Activated naive CD4-positive, alpha-beta T cell treated with anti-CD3 and anti-CD28 coated beads for 36 hours (primary cell): Measurements from ENCODE around the gene RNF2. TPM values are rescaled to one million over a fixed set of nuclear protein-coding genes. Genes with fewer than 3 reads are reported as not detected.
"Not testable (repeated sequence)": the region's sequence is repeated elsewhere in the genome, so short reads cannot be mapped to it uniquely, and the experiment has no call there.

Source experiments
- CTCF ChIA-PET: fragments of 350-600 bp; sonication (Branson Sonifier 250); formaldehyde crosslinking; loops from one replicate; lab custom pipeline; 2021; ENCODE audit warnings: antibody characterized with exemption; lab: Charles Lee
- DNase-seq: peaks from one replicate; pipeline ENCODE4 v3.0.0-alpha.2; 2020
- H3K27ac Mint-ChIP-seq: one replicate; pipeline ENCODE4 v1.8.0; 2021; ENCODE audit warnings: mild to moderate bottlenecking, mixed read lengths
- H3K27me3 Mint-ChIP-seq: one replicate; pipeline ENCODE4 v1.8.0; 2021; ENCODE audit warnings: low read depth, mixed read lengths
- H3K36me3 Mint-ChIP-seq: one replicate; pipeline ENCODE4 v1.8.0; 2021; ENCODE audit warnings: low read depth, mixed read lengths
- H3K4me1 Mint-ChIP-seq: one replicate; pipeline ENCODE4 v1.8.0; 2021; ENCODE audit warnings: low read depth, mixed read lengths
- H3K4me3 Mint-ChIP-seq: one replicate; pipeline ENCODE4 v1.8.0; 2021; ENCODE audit warnings: mild to moderate bottlenecking, moderate library complexity, mixed read lengths
- H3K9me3 Mint-ChIP-seq: one replicate; pipeline ENCODE4 v1.8.0; 2021; ENCODE audit warnings: mixed read lengths
- intact Hi-C: fragments of 100-400 bp; cut with micrococcal nuclease; formaldehyde crosslinking; loops from one replicate; pipeline ENCODE4 v1.15.1; 2023
- total RNA-seq, 2 experiments: library from RNA; stranded (reverse); gene quantifications; one replicate each; pipeline ENCODE4 v1.2.3, GENCODE V29; 2021

The RNF2 gene
- total RNA-seq, 2 experiments from 2014 or later = 19.2 to 23.4 TPM

- Mint-ChIP-seq H3K9me3 (peaks cover 3% of the 10 kb centered on the region), H3K27ac (no peak overlapping the region), H3K4me1 (peaks cover 47% of the 10 kb centered on the region), H3K27me3 (no peaks in the 10 kb centered on the region), H3K4me3 (no peak overlapping the region), H3K36me3 (peaks cover 10% of the 10 kb centered on the region)
- intact Hi-C loops = no loop called here
- no peak for DNase-seq
- CTCF ChIA-PET = interaction anchor here (0.6 kb wide), 1 partner anchor 32 kb away, joined by 4 read pairs; no protein-coding TSS in a partner anchor
Measured at GRCh38 chr1:185053204-185053603, 7.8 kb downstream of the RNF2 start.

- intact Hi-C loops = no loop called here
- Mint-ChIP-seq H3K9me3 (peaks cover 3% of the 10 kb centered on the region), H3K27me3 (no peaks in the 10 kb centered on the region), H3K4me3 (no peak overlapping the region), H3K27ac (no peak overlapping the region), H3K4me1 (peaks cover 46% of the 10 kb centered on the region), H3K36me3 (peaks cover 10% of the 10 kb centered on the region)
- DNase-seq = no peak
- CTCF ChIA-PET = no interaction called here
Measured at GRCh38 chr1:185054365-185055060, 9.2 kb downstream of the RNF2 start.

- intact Hi-C loops = loop anchor here (1.0 kb wide), 1 partner anchor 12 kb away; no protein-coding TSS in a partner anchor
- H3K27me3 Mint-ChIP-seq = no peaks in the 10 kb centered on the region
- peaks cover 9% of the 10 kb centered on the region for H3K36me3 Mint-ChIP-seq
- no peak for DNase-seq
- CTCF ChIA-PET = interaction anchor here (0.7 kb wide), 1 partner anchor 1371 kb away, joined by 3 read pairs; no protein-coding TSS in a partner anchor
- H3K4me1 Mint-ChIP-seq = peaks cover 51% of the 10 kb centered on the region
- H3K4me3 Mint-ChIP-seq = no peak overlapping the region
- H3K27ac Mint-ChIP-seq = no peak overlapping the region
- H3K9me3 Mint-ChIP-seq = no peaks in the 10 kb centered on the region
Measured at GRCh38 chr1:185058110-185058509, 12.8 kb downstream of the RNF2 start.

GRCh38 chr1:185058876-185059275, 13.5 kb downstream of the RNF2 start:
- intact Hi-C loops = loop anchor here (1.0 kb wide), 1 partner anchor 13 kb away; no protein-coding TSS in a partner anchor
- H3K4me1 Mint-ChIP-seq = peaks cover 55% of the 10 kb centered on the region
- H3K36me3 Mint-ChIP-seq = peaks cover 8% of the 10 kb centered on the region
- DNase-seq = no peak
- H3K4me3 Mint-ChIP-seq = no peak overlapping the region
- H3K9me3 Mint-ChIP-seq = peaks cover 5% of the 10 kb centered on the region
- no peak overlapping the region for H3K27ac Mint-ChIP-seq
- CTCF ChIA-PET = no interaction called here
- no peaks in the 10 kb centered on the region for H3K27me3 Mint-ChIP-seq

- peaks cover 7% of the 10 kb centered on the region for H3K36me3 Mint-ChIP-seq
- intact Hi-C loops = loop anchor here (1.0 kb wide), 1 partner anchor 500 kb away; no protein-coding TSS in a partner anchor
- CTCF ChIA-PET = no interaction called here
- no peak overlapping the region for H3K27ac Mint-ChIP-seq
- DNase-seq = no peak
- peaks cover 5% of the 10 kb centered on the region for H3K9me3 Mint-ChIP-seq
- no peak overlapping the region for H3K4me3 Mint-ChIP-seq
- H3K4me1 Mint-ChIP-seq = peaks cover 55% of the 10 kb centered on the region
- H3K27me3 Mint-ChIP-seq = no peaks in the 10 kb centered on the region
Measured at GRCh38 chr1:185059950-185060571, 14.7 kb downstream of the RNF2 start.

GRCh38 chr1:185062710-185063370, 17.5 kb downstream of the RNF2 start:
- no peak for DNase-seq
- intact Hi-C loops = no loop called here
- H3K27ac Mint-ChIP-seq = peak overlapping the region; percentile 51
- peaks cover 19% of the 10 kb centered on the region for H3K36me3 Mint-ChIP-seq
- no peaks in the 10 kb centered on the region for H3K27me3 Mint-ChIP-seq
- H3K4me3 Mint-ChIP-seq = peak overlapping the region; percentile 11
- peaks cover 64% of the 10 kb centered on the region for H3K4me1 Mint-ChIP-seq
- CTCF ChIA-PET = interaction anchor here (0.6 to 1.0 kb wide), 3 partner anchors 10 to 257 kb away, joined by 3 to 4 read pairs (median 3); no protein-coding TSS in a partner anchor
- peaks cover 5% of the 10 kb centered on the region for H3K9me3 Mint-ChIP-seq

- peaks cover 19% of the 10 kb centered on the region for H3K36me3 Mint-ChIP-seq
- intact Hi-C loops = loop anchor here (1.0 kb wide), 1 partner anchor 93 kb away; the partner anchor contains the start of gene TRMT1L
- H3K27ac Mint-ChIP-seq = no peak overlapping the region
- DNase-seq = no peak
- no peaks in the 10 kb centered on the region for H3K27me3 Mint-ChIP-seq
- CTCF ChIA-PET = no interaction called here
- peaks cover 59% of the 10 kb centered on the region for H3K4me1 Mint-ChIP-seq
- peaks cover 5% of the 10 kb centered on the region for H3K9me3 Mint-ChIP-seq
- H3K4me3 Mint-ChIP-seq = no peak overlapping the region
Measured at GRCh38 chr1:185063719-185064118, 18.4 kb downstream of the RNF2 start.

GRCh38 chr1:185065006-185065405, 19.6 kb downstream of the RNF2 start:
- intact Hi-C loops, H3K9me3 Mint-ChIP-seq, DNase-seq, H3K4me3 Mint-ChIP-seq, H3K27me3 Mint-ChIP-seq, H3K27ac Mint-ChIP-seq: not testable (repeated sequence)
- peaks cover 19% of the 10 kb centered on the region for H3K36me3 Mint-ChIP-seq
- H3K4me1 Mint-ChIP-seq = peaks cover 51% of the 10 kb centered on the region
- CTCF ChIA-PET = interaction anchor here (1.4 kb wide), 1 partner anchor 24 kb away, joined by 4 read pairs; no protein-coding TSS in a partner anchor

GRCh38 chr1:185066181-185066580, 20.8 kb downstream of the RNF2 start:
- Mint-ChIP-seq H3K4me3 (no peak overlapping the region), H3K27me3 (no peaks in the 10 kb centered on the region), H3K4me1 (peaks cover 43% of the 10 kb centered on the region), H3K27ac (no peak overlapping the region), H3K36me3 (peaks cover 23% of the 10 kb centered on the region), H3K9me3 (peaks cover 5% of the 10 kb centered on the region)
- CTCF ChIA-PET = no interaction called here
- DNase-seq = no peak
- intact Hi-C loops = no loop called here

- peaks cover 40% of the 10 kb centered on the region for H3K4me1 Mint-ChIP-seq
- H3K27me3 Mint-ChIP-seq = no peaks in the 10 kb centered on the region
- H3K9me3 Mint-ChIP-seq = peaks cover 5% of the 10 kb centered on the region
- H3K27ac Mint-ChIP-seq = no peak overlapping the region
- intact Hi-C loops = no loop called here
- CTCF ChIA-PET = no interaction called here
- H3K36me3 Mint-ChIP-seq = peaks cover 34% of the 10 kb centered on the region
- H3K4me3 Mint-ChIP-seq = no peak overlapping the region
- no peak for DNase-seq
Measured at GRCh38 chr1:185068341-185068740, 23.0 kb downstream of the RNF2 start.

GRCh38 chr1:185069202-185069772, 23.9 kb downstream of the RNF2 start:
- Mint-ChIP-seq H3K27ac (no peak overlapping the region), H3K4me1 (peaks cover 38% of the 10 kb centered on the region), H3K27me3 (no peaks in the 10 kb centered on the region), H3K4me3 (no peak overlapping the region), H3K9me3 (no peaks in the 10 kb centered on the region), H3K36me3 (peaks cover 35% of the 10 kb centered on the region)
- CTCF ChIA-PET = interaction anchor here (1.1 kb wide), 1 partner anchor 611 kb away, joined by 3 read pairs; no protein-coding TSS in a partner anchor
- no peak for DNase-seq
- intact Hi-C loops = no loop called here

- Mint-ChIP-seq H3K4me3 (no peak overlapping the region), H3K9me3 (peaks cover under 1% of the 10 kb centered on the region), H3K27me3 (no peaks in the 10 kb centered on the region), H3K4me1 (peaks cover 42% of the 10 kb centered on the region), H3K27ac (no peak overlapping the region), H3K36me3 (peaks cover 33% of the 10 kb centered on the region)
- DNase-seq = no peak
- CTCF ChIA-PET = no interaction called here
- intact Hi-C loops = no loop called here
Measured at GRCh38 chr1:185070051-185070450, 24.7 kb downstream of the RNF2 start.
